ENCODE results near the gene CDH2.

CDH2 gene

DNA sequence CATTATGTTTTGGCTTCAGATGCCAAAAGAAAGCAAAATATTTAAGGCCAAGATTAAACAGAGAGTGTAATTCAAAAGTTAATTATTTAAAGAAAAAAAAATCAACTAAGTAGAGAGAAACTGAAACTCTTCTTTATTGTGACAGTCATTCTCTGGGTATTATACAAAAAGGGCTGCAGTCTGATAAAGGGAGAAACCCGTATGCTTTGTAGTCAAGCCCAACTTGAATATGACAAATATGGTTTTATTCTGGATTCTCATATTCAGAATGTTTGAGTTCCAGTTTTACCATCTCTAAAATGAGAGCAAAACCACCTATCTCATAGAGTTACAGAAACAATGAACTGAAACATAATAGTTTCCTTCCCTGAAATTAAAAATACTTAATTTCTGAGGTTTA lies 8.2 kb downstream of the CDH2 start:
- no peak for DNase-seq (ENCODE audit: low spot score)

DNA sequence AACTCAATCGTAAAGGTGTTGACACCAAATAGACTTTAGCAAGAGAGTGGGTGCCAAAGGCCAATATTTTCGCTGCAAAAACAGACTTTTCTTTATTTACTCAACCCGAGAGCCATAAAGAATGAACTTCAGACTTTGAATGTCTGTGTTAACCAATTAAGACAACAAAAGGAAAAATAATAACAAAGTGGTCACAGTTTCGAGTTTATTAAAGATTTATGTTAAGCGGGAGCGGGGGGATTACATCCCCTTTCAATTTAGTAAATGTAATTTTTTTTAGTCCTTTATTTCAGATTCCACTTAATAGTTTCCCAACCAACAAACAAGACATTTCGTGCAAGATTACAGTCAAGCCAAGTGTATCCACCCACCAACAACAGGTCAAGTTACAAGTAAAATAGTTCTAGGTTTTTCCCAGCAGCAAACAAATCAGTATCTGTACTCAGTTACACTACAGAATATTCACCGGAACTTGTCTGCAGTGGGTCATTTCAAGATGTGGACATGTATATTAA lies 9.0 kb downstream of the CDH2 start:
- DNase-seq (ENCODE audit: low spot score), result no peak

DNA sequence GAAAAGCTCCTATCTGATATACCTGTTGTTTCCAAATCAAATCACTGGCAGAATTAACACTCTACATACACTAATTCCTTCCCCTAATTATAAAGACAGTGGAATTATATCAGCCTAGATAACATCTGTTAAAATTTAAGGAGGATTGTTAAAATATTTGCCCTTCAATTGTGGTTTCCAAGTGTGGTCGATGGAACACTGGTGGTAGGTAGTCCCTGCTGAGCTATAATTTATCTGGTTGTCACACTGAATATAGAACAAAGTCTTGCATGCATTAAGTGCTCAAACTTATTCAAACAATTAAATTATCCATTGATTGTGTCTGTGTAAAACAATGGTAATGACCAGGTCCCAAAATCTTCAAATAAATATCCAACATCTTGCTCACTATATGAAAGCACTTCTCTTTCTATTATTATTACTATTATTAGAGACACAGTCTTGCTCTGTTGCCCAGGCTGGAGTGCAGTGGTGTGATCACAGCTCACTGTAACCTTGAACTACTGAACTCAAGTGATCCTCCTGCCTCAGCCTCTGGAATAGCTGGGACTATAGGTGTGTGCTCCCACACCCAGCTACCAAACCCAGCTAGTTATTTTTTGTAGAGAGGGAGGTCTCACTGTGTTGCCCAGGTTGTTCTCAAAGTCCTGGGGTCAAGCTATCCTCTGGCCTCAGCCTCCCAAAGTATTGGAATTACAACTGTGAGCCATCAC lies 12.0 kb downstream of the CDH2 start:
- no peak for DNase-seq (ENCODE audit: low spot score)

DNA sequence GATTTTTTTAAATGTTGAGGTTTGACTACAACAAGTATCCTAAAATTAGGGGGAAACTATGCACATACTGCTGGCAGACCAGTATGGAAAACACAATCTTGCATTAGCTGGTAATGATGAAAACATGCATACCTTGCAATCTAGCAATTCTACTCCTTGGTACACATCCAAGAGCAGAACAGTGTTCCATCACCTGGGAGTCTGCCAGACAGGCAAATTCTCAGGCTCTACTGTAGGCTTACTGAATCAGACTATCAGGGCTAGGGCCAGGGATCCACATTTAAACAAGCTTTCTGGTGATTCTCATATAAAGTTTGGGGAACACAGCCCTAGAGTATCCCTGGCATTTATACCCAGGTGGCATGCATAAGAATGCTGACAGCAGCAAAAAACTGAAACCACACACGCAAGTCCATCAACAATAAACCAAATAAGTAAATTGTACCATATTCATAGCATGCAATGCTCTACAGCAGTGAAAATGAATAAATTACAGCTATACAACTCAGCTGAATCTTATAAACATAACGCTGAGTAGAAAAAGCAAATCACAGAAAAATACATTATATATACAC lies 13.6 kb downstream of the CDH2 start:
- no peak for DNase-seq (ENCODE audit: low spot score)

DNA sequence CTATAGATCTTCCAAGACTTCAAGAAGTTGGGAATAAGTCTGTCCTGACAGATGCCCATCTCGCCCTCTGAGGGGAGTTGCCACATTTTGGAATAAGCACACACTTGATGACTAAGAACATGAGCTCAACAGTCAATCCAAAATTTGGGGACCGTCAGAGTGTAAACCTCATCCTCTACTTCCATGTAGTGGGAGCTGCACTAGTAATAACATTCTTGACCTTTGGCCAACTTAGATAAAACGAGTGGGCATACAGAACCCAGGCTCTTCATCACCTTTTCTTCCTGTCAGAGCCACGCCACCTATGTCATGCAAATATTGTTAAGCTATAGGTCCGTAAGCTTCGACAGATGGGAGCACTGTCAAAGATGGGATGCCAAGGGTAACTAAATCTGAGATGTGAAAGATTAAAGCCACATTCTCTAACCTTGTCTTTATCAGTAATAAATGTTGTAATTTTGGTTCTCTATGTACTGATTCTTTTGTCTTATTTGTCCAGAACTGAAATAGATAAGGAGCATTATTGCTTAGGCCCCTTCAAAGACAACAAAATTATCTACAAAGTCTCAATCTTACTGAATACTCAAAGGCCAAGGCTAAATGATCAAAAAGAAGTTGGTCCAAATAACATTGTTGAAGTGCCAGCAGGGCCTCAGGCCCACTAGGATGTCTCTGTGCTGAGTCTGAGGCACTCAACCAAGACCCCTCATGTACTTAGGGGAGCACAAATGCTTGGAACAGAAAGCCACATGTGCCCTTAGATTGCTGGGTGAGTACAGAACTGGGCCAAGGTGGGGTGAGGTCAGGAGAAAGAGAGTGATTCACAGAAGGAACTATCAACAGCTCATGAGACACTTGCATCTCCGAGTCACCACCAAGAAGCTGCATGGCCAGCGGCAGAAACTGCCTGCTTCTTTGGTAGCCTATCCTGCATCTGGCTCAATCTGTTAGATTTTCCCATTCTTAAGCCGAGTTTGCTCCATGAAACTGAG lies 15.0 kb downstream of the CDH2 start:
- DNase-seq (ENCODE audit: low spot score), result no peak

DNA sequence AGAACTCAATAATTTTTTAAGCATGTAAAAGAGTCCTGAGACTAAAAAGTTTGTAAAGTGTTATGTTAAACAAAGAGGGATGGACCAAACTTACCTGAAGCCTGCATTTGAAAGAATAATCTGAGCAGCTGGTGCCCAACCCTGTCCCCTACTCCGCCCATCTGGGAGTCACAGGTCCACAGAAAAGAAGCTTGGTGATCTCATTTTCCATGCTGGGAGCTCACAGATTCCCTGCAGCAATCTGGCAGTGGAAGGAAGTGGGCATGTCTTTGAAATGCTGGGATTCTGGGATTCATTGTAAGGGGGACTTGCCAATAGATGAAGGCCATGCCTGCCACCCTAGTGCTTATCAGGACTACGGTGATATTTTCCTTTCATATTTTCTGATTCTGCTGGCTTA lies 17.9 kb downstream of the CDH2 start:
- no peak for DNase-seq (ENCODE audit: low spot score)

DNA sequence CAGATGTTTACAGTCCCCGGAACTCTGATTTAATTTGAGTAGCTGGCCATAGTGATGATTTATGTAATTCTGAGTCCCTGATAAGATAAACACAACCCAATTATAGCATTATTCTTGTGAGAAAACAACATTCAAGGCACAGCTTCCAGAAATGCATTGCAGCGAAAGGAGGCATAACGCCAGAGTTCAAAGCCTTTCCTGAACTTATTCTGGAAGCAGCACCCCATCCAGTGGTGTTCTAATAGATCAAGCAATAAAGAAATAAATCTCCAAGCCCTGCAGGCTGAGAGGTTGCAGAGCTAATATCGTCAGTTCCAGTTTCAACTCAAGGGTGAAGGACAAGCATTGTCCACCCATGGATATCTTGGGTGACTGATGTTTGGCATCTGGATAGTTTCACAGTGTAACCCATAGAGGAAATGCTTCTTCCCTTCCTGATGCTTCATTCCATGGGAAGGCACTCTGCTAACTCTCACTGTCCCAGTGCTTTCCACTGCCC lies 18.8 kb downstream of the CDH2 start:
- no peak for DNase-seq (ENCODE audit: low spot score)

DNA sequence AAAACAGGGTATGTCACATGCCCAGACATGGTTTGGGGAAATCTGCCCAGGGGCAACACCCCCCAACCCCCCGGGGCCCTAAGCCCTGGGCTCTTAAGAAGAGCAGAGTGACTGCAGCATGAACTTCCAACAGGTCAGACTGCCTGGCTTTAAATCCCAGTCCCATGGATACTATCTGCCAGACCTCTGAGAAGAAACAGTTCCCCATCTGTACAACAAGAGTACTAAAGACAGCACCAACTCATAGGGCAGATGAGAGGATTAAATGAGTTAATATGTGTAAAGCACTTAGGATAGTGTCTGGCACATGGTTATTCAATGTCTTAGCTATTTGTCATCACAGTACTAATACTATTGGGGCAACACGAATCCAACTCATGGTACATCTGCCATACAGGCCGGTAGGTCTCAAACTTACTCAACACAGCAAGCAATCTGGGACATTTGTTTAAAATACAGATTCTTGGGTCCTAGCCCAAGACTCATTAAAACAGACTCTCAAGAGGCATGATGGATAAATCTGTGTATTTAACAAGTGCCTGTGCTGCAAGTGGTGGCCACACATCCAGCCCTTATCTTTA lies 23.4 kb downstream of the CDH2 start:
- DNase-seq (ENCODE audit: low spot score), result no peak

DNA sequence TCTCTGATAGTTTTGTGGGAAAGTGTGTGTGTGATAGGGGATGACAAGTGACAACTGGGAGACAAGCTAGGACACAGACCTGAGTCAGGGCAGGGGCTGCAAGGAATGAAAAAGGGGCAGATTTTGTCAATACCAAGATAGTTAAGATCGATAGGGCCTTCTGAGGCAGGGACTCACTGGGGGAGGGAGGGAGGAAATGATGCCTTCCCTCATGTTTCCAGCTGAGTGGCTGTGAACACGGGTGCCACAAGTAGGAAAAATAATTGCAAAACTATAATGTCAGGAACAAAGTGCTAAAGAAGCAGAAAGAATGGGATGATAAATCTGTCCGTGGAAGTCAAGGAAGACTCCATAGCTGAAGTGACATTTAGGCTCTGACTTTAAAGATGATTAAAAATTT lies 24.2 kb downstream of the CDH2 start:
- DNase-seq (ENCODE audit: low spot score), result no peak

DNA sequence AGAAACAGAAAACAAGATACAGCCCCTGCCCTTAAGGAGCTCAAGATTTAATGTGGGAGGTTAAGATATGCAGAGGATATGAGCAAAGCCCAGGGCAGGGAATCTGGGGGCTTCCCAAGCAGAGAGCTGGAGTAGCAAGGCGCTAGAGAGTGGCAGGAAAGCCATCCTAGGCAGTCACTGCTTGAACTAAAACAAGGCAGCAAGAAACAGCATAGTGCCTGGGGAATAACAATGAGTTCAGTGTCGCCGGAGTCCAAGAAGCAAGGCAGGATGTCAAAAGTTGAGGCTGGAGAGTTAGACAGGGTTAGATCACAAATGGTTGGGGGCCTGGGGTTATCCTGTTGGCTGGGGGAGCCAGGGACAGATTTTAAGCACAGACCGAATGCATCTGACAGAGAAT lies 24.6 kb downstream of the CDH2 start:
- no peak for DNase-seq (ENCODE audit: low spot score)

DNA sequence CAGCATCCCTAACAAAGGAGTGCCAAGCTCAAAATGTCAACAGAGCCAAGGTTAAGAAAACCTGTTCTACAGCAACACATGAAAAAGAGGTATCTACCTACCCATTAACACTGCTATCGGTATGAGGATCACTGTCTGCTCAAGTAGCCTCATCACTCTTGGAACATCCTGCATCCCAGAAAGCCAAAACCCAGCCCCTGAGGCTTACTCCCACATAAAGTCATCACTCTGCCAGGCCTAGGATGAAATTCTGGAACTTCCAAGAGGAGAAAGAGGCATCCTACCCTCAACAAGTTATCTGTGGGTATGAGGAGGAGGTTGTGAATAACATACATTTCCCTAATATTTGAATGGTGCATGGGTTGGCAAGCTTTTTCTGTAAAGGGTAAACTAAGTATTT lies 25.5 kb downstream of the CDH2 start:
- DNase-seq (ENCODE audit: low spot score), result no peak

DNA sequence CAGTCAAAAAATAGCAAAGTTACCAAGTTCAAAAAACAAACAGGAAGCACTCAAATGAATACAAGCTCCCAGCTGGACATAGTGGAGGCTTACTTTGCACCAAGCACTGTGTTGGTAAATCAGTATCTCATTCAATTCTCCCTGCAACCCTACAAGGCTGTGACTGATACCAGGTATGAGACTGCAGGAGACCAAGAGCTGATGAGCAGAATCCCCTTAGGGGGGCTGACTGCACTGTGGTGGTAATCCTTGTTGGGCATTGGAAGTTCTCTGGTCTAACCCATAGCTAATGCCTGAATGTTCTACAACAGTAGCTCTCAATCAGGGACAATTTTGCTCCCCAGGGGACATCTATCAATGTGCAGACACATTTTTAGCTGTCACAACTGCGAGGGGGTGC lies 26.0 kb downstream of the CDH2 start:
- DNase-seq (ENCODE audit: low spot score), result no peak

DNA sequence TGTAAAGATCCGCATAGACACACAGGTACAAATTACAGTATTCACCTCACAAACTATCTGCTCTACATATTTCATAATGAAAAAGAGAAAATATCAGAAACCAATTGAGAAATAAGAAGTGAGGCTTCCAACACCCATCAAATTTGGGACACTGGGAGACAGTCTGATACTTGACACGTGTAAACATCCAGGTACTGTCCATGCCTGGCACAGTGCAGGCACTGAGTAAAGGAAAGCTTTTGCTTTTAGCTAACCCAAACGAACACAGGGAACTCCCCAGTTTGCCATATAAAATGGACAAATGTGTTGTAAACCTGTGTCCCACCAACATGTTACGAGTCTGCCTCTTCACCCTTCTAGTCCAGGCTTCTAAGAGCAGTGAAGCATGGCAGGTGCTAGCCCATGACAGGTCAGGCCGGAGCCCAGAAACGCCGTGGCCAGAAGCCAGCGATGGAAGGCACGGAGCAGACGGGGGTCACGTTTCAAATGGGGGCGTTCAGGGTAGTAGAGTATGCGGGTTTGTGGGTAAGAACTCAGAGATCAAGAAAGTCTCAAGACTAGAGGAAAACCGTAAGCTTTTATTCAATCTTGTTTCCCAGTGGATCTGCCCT lies 27.0 kb downstream of the CDH2 start:
- DNase-seq (ENCODE audit: low spot score), result no peak

DNA sequence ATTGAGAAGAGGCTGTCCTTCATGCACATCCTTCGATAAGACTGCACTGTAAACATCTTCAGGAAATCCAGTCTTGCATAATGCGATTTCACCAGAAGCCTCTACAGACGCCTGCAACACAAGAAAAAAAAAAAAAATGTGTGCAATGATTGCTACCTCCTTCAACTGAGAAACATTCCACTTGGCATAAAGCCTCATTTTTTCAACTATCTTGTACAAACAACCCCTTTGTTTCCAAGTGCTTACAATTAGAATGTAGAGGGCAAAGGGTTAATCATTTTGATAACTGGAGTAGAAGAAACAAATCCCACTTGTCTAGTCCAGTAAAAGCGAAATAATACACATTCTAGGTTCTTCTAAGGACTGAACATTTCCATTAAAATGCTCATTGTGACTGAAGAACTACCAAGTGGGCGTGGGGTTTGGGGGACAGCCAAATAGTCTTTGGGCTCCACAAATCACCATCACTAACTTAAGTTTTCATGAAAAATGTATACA lies 29.2 kb downstream of the CDH2 start:
- no peak for DNase-seq (ENCODE audit: low spot score)

DNA sequence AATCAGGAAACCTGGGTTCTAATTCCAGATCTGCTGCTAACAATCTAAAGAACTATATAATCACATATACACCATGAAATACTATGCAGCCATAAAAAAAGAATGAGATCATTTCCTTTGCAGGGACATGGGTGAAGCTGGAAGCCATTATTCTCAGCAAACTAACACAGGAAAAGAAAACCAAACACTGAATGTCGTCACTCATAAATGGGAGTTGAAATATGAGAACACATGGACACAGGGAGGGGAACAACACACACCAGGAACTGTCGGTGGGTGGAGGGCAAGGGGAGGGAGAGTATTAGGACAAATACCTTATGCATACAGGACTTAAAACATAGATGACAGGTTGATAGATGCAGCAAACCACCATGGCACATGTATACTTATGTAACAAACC lies 33.2 kb downstream of the CDH2 start:
- DNase-seq (ENCODE audit: low spot score), result no peak

DNA sequence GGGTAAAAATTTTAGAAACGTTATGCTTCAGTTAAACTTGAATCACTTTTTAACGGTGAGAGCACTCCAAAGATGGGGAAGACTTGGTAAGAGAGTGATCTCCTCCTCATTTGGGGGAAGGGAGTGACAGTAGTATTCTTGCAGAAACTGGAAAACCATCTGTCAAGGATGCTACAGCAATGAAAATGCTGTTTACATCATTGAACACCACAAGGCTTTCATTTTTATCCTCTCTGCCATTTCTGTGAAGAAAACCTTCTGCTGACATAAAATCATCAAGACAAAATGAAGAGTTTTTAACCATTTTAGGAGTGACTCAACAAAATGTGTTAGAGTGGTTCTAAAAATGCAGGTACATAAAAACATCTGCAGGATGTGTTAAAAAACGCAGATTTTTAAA lies 38.1 kb downstream of the CDH2 start:
- no peak for DNase-seq (ENCODE audit: low spot score)

DNA sequence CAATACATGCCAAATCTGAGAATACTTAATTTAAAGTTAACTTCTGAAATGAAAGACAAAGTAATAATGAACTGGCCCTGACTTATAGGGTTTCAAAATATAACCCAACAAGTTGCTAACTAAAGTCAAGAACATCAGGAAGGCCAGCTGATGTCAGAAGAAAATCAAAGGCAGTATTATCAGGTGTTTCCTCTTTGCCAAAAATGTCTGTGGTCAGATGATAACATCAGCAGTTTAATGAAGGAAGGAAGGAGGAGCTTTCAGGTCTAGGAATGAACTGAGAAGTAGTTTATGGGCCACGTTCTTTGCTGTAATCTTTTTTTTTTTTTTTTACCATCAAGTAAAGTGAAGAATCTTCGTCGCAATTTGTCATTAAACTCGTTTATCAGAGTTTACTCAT lies 40.9 kb downstream of the CDH2 start:
- no peak for DNase-seq (ENCODE audit: low spot score)

DNA sequence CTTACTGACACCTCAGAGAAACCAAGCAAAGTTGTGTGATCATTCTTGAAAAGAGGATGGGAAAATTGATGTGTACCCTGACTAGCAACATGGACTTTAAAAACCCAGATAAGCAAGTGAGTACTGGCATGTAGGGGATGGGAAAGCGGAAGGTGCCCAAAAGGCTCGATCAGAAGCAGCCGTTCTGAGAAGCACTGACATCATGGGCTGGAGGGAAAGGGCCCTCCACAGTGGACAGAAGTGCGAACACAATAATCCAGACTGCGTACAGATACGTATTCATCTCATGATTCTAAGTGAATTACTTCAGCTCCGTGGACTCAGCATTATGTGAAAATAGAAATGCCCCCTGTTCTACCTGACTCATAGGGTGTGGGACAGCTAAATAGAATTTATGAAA lies 42.2 kb downstream of the CDH2 start:
- DNase-seq (ENCODE audit: low spot score), result no peak

DNA sequence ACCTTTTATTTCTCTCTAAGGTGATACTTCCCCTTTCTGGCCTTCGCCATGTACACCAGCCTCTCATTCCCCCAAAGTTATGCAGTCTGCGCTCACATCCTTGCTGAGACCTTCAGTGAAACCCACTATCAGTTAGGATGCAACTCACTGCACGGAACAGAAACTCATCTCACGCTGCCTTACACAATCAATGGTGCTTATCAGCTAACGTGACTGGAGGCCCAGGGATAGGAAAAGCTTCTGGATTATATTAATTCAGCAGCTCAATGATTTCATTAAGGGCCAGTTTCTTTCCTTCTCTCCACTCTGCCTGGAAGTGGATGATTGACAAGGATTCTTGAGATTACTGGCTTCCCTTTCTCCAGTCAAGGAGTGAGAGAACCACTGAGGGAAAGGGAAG lies 44.8 kb downstream of the CDH2 start:
- DNase-seq (ENCODE audit: low spot score), result no peak

DNA sequence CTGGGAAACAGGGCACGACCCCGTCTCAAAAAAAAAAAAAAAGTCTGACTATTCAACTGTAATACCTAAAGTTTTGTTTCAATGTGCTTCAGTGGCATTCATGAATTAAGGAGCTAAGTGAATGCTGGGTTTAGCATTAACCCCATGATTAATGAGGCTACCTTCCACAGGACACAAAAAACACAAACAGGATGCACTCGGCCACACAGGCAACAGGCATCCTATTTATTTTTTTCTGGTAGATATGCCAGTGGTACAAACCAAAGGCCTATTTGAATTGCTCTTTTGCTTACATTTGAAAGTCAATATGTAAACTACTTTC lies 48.3 kb downstream of the CDH2 start:
- no peak for DNase-seq (ENCODE audit: low spot score)

DNA sequence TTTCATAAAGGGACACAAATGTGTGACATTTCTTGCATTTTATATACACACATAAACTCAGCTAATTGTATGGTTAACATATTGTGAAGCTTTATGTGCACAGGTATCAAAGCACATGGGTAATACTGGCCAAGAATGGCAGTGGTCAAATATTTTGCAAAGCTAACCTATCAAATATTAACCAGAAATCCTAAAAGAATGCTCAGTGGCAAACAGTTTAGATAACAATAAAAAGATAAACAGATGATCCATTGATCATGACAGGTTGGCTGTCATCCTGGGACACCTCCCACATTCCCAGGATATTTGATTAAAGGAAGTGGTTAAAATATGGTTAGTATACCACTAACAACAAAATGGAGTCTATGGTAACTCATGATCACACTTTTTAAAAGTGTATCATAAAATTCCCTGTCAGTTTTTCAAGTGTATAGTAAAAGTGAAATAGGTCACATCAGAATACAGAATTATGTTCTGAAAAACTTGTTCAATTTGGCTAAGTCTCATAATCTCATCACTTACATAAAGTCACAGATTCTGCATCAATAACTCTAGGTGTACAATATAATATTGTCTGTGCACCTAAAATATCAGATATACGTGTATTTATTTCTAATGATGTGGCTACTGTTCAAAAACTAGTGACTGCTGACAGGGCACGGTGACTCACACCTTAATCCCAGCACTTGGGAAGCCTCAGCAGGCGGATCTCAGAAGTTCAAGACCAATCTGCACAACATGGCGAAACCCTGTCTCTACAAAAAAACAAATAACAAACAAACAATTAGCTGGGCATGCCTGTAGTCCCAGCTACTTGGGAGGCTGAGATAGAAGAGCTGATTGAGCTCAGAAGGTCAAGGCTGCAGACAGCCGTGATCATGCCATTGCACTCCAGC lies 48.9 kb downstream of the CDH2 start:
- no peak for DNase-seq (ENCODE audit: low spot score)
